K562 (cell line): ENCODE measurements around the gene KCND3. TPM values are rescaled to one million over a fixed set of nuclear protein-coding genes. Genes with fewer than 3 reads are reported as not detected.

ENCODE experiments used
- ATF1 ChIP-seq, 2 experiments: fragments of 450-650 bp in 1 of 2; IDR thresholded peaks; 2 replicates each; pipeline ENCODE4 v1.6.1; 2016; ENCODE audit warnings: missing compliant biosample characterization in 1 of 2, missing genetic modification characterization in 1 of 2
- DNMT1 ChIP-seq: fragments of 450-650 bp; IDR thresholded peaks from 2 replicates; pipeline ENCODE4 v1.6.1; 2016; ENCODE audit warnings: antibody characterized with exemption, mild to moderate bottlenecking
- DPF2 ChIP-seq: fragments of 450-650 bp; IDR thresholded peaks from 2 replicates; pipeline ENCODE4 v1.6.1; 2016
- MTA2 ChIP-seq: fragments of 450-650 bp; IDR thresholded peaks from 2 replicates; pipeline ENCODE4 v1.6.1; 2016; ENCODE audit warnings: low read depth
- NFATC3 ChIP-seq: fragments of 450-650 bp; IDR thresholded peaks from 2 replicates; pipeline ENCODE4 v1.6.1; 2017; ENCODE audit warnings: mild to moderate bottlenecking
- PRMT5 ChIP-seq: sonication (generic); formaldehyde crosslinking; IDR thresholded peaks from 2 replicates; pipeline ENCODE4 v1.5.0; 2020; ENCODE audit warnings: missing genetic modification reagents
- SAP30 ChIP-seq: fragments of 200-600 bp; sonication (generic); IDR thresholded peaks from 2 replicates; pipeline ENCODE4 v1.6.1; 2012; ENCODE audit warnings: borderline replicate concordance, low read depth, mild to moderate bottlenecking, moderate library complexity, low read length, control low read depth, inconsistent platforms; ENCODE audit not compliant: insufficient read depth, poor library complexity, severe bottlenecking
- TCF7L2 ChIP-seq: fragments of 150-350 bp; IDR thresholded peaks from 2 replicates; pipeline ENCODE4 v1.6.1; 2016; ENCODE audit warnings: low read depth, mild to moderate bottlenecking, low read length, moderate library complexity
- TRIM24 ChIP-seq, 2 experiments: fragments of 450-650 bp; IDR thresholded peaks; 2 replicates each; pipeline ENCODE4 v1.6.1; 2016
- ZNF140 ChIP-seq: fragments of 250-450 bp; sonication (Bioruptor Pico); IDR thresholded peaks from 2 replicates; pipeline ENCODE4 v1.8.0; 2021; ENCODE audit warnings: moderate library complexity, mild to moderate bottlenecking, inconsistent platforms
- ZNF764 ChIP-seq: fragments of 250-450 bp; sonication (Bioruptor Pico); IDR thresholded peaks from 2 replicates; pipeline ENCODE4 v1.4.0; 2020; ENCODE audit warnings: low read depth, mild to moderate bottlenecking, moderate library complexity
- ZNF785 ChIP-seq: fragments of 250-450 bp; sonication (Bioruptor Pico); IDR thresholded peaks from 2 replicates; pipeline ENCODE4 v1.4.0; 2020; ENCODE audit warnings: mild to moderate bottlenecking
- polyA plus RNA-seq, 8 experiments: library from polyadenylated mRNA; depleted of rRNA in 4 of 8; stranded (reverse) in 5 of 8; unstranded in 3 of 8; fragments of >200 nt; fragmentation: Nextera tagmentation in 2 of 8; fragmentation: Illumina TruSeq in 1 of 8; extraction: Ambion mirVana in 2 of 8; extraction: Trizol in 1 of 8; gene quantifications; 2 replicates each; pipeline versions ENCODE4 v1.2.1 to v1.2.3, GENCODE V29; 2011 to 2014; ENCODE audit warnings: inconsistent platforms in 1 of 8, missing spikeins in 1 of 8
- total RNA-seq, 7 experiments: library from RNA; depleted of rRNA in 6 of 7; stranded (reverse); fragments of >200 nt in 6 of 7; fragmentation: Illumina TruSeq in 2 of 7; extraction: Trizol in 2 of 7; gene quantifications; 2 replicates each; pipeline versions ENCODE4 v1.2.1 to v1.2.3, GENCODE V29; 2011 to 2021; ENCODE audit warnings: low replicate concordance in 1 of 7
- TF ChIP-seq, protein P1 (sequence below): sonication (generic); formaldehyde crosslinking; IDR thresholded peaks from 2 replicates; pipeline ENCODE4 v1.8.0; 2022; ENCODE audit warnings: mild to moderate bottlenecking, missing genetic modification reagents
- TF ChIP-seq, protein P2 (sequence below): sonication (generic); formaldehyde crosslinking; IDR thresholded peaks from 2 replicates; pipeline ENCODE4 v1.8.0; 2022; ENCODE audit warnings: mild to moderate bottlenecking, missing genetic modification reagents
- TF ChIP-seq, protein P3 (sequence below): fragments of 450-650 bp; IDR thresholded peaks from one replicate; pipeline ENCODE4 v1.6.1; 2018; ENCODE audit warnings: mild to moderate bottlenecking, moderate library complexity; ENCODE audit not compliant: partially characterized antibody
- TF ChIP-seq, protein P4 (sequence below): fragments of 200-800 bp; sonication (Bioruptor generic); IDR thresholded peaks from 2 replicates; pipeline ENCODE4 v1.6.1; 2016; ENCODE audit warnings: missing genetic modification characterization, missing compliant biosample characterization
- TF ChIP-seq, protein P5 (sequence below): fragments of 450-650 bp; IDR thresholded peaks from 2 replicates; pipeline ENCODE4 v1.6.1; 2016; ENCODE audit warnings: mild to moderate bottlenecking

KCND3 gene
- total and polyA plus RNA-seq, 9 of the 15 experiments (the other 6 are each of a cell fraction or from before 2014, with no cell fraction given) = not detected

DNA sequence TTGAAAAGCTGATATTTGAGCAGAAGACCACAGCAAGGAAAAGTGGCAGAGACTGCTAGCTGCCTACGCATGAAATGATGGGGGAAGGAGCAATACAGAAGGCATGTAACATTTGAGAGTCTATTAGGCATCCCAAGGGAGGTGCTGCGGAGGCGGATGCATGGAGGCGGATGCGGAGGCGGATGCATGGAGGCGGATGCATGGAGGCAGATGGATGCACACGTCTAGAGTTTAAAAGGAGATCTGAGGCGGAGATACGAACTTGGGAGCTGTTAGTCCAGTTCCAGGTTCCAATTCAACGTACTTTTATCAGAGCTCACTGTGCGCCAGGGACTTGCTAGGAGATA, 234.5 kb downstream of the KCND3 start (continued):
- no peak for TF ChIP-seq TRIM24 (IDR thresholded peaks at IDR 0.05)
- TF ChIP-seq, protein P1, sequence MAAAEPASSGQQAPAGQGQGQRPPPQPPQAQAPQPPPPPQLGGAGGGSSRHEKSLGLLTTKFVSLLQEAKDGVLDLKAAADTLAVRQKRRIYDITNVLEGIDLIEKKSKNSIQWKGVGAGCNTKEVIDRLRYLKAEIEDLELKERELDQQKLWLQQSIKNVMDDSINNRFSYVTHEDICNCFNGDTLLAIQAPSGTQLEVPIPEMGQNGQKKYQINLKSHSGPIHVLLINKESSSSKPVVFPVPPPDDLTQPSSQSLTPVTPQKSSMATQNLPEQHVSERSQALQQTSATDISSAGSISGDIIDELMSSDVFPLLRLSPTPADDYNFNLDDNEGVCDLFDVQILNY (CRISPR knock-in tag) = no peak
- TF ChIP-seq NFATC3 = no peak
- no peak for TF ChIP-seq ZNF764 (CRISPR knock-in tag)
- no peak for TF ChIP-seq SAP30
- TF ChIP-seq PRMT5 (CRISPR knock-in tag) = no peak
- TF ChIP-seq ZNF785 (CRISPR knock-in tag) = no peak
- TF ChIP-seq, protein P2, sequence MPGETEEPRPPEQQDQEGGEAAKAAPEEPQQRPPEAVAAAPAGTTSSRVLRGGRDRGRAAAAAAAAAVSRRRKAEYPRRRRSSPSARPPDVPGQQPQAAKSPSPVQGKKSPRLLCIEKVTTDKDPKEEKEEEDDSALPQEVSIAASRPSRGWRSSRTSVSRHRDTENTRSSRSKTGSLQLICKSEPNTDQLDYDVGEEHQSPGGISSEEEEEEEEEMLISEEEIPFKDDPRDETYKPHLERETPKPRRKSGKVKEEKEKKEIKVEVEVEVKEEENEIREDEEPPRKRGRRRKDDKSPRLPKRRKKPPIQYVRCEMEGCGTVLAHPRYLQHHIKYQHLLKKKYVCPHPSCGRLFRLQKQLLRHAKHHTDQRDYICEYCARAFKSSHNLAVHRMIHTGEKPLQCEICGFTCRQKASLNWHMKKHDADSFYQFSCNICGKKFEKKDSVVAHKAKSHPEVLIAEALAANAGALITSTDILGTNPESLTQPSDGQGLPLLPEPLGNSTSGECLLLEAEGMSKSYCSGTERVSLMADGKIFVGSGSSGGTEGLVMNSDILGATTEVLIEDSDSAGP (CRISPR knock-in tag) = no peak
- TF ChIP-seq TCF7L2 = no peak
- TF ChIP-seq DNMT1 = no peak
- no peak; the same call in 1 of the 2 replicates for TF ChIP-seq DPF2
- TF ChIP-seq, protein P3, sequence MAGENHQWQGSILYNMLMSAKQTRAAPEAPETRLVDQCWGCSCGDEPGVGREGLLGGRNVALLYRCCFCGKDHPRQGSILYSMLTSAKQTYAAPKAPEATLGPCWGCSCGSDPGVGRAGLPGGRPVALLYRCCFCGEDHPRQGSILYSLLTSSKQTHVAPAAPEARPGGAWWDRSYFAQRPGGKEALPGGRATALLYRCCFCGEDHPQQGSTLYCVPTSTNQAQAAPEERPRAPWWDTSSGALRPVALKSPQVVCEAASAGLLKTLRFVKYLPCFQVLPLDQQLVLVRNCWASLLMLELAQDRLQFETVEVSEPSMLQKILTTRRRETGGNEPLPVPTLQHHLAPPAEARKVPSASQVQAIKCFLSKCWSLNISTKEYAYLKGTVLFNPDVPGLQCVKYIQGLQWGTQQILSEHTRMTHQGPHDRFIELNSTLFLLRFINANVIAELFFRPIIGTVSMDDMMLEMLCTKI = no peak
- TF ChIP-seq ATF1 (CRISPR knock-in tag; IDR thresholded peaks at IDR 0.05) = no peak
- no peak for TF ChIP-seq ATF1 (tag; IDR thresholded peaks at IDR 0.05)
- TF ChIP-seq, protein P4, sequence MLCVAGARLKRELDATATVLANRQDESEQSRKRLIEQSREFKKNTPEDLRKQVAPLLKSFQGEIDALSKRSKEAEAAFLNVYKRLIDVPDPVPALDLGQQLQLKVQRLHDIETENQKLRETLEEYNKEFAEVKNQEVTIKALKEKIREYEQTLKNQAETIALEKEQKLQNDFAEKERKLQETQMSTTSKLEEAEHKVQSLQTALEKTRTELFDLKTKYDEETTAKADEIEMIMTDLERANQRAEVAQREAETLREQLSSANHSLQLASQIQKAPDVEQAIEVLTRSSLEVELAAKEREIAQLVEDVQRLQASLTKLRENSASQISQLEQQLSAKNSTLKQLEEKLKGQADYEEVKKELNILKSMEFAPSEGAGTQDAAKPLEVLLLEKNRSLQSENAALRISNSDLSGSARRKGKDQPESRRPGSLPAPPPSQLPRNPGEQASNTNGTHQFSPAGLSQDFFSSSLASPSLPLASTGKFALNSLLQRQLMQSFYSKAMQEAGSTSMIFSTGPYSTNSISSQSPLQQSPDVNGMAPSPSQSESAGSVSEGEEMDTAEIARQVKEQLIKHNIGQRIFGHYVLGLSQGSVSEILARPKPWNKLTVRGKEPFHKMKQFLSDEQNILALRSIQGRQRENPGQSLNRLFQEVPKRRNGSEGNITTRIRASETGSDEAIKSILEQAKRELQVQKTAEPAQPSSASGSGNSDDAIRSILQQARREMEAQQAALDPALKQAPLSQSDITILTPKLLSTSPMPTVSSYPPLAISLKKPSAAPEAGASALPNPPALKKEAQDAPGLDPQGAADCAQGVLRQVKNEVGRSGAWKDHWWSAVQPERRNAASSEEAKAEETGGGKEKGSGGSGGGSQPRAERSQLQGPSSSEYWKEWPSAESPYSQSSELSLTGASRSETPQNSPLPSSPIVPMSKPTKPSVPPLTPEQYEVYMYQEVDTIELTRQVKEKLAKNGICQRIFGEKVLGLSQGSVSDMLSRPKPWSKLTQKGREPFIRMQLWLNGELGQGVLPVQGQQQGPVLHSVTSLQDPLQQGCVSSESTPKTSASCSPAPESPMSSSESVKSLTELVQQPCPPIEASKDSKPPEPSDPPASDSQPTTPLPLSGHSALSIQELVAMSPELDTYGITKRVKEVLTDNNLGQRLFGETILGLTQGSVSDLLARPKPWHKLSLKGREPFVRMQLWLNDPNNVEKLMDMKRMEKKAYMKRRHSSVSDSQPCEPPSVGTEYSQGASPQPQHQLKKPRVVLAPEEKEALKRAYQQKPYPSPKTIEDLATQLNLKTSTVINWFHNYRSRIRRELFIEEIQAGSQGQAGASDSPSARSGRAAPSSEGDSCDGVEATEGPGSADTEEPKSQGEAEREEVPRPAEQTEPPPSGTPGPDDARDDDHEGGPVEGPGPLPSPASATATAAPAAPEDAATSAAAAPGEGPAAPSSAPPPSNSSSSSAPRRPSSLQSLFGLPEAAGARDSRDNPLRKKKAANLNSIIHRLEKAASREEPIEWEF (CRISPR knock-in tag) = no peak
- TF ChIP-seq MTA2 = no peak
- TF ChIP-seq, protein P5, sequence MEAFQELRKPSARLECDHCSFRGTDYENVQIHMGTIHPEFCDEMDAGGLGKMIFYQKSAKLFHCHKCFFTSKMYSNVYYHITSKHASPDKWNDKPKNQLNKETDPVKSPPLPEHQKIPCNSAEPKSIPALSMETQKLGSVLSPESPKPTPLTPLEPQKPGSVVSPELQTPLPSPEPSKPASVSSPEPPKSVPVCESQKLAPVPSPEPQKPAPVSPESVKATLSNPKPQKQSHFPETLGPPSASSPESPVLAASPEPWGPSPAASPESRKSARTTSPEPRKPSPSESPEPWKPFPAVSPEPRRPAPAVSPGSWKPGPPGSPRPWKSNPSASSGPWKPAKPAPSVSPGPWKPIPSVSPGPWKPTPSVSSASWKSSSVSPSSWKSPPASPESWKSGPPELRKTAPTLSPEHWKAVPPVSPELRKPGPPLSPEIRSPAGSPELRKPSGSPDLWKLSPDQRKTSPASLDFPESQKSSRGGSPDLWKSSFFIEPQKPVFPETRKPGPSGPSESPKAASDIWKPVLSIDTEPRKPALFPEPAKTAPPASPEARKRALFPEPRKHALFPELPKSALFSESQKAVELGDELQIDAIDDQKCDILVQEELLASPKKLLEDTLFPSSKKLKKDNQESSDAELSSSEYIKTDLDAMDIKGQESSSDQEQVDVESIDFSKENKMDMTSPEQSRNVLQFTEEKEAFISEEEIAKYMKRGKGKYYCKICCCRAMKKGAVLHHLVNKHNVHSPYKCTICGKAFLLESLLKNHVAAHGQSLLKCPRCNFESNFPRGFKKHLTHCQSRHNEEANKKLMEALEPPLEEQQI = no peak
- no peak for TF ChIP-seq ZNF140 (CRISPR knock-in tag)
